ENCODE results near the gene RCAN2.

Gene RCAN2

DNA sequence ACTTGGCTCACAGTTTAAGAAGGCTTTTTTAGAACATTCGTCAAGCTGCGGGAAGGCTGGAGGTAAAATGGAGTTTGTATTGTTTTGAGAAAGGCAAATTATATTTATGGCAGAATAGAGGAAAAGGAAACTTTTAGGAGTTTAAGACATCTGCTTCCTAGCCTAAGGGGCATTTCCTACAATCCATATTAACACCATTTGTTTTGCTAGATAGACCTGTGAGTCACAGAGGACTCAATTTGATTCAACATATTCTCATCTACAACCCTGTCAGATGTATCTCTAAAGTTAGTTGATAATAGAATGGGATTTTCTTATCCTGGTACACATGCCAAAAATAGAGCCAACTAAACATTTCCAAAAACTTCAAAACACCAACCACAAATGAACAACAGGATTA, 35.0 kb downstream of the RCAN2 start:
- TF ChIP-seq, protein P1, sequence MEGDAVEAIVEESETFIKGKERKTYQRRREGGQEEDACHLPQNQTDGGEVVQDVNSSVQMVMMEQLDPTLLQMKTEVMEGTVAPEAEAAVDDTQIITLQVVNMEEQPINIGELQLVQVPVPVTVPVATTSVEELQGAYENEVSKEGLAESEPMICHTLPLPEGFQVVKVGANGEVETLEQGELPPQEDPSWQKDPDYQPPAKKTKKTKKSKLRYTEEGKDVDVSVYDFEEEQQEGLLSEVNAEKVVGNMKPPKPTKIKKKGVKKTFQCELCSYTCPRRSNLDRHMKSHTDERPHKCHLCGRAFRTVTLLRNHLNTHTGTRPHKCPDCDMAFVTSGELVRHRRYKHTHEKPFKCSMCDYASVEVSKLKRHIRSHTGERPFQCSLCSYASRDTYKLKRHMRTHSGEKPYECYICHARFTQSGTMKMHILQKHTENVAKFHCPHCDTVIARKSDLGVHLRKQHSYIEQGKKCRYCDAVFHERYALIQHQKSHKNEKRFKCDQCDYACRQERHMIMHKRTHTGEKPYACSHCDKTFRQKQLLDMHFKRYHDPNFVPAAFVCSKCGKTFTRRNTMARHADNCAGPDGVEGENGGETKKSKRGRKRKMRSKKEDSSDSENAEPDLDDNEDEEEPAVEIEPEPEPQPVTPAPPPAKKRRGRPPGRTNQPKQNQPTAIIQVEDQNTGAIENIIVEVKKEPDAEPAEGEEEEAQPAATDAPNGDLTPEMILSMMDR (IDR thresholded peaks at IDR 0.05; ENCODE audit: control insufficient read depth, extremely low read depth, insufficient read depth), result no peak
- no peak for DNase-seq (ENCODE audit: low read depth)
- H3K4me3 ChIP-seq (ENCODE audit: low read depth, low read length), result no peak overlapping the region

DNA sequence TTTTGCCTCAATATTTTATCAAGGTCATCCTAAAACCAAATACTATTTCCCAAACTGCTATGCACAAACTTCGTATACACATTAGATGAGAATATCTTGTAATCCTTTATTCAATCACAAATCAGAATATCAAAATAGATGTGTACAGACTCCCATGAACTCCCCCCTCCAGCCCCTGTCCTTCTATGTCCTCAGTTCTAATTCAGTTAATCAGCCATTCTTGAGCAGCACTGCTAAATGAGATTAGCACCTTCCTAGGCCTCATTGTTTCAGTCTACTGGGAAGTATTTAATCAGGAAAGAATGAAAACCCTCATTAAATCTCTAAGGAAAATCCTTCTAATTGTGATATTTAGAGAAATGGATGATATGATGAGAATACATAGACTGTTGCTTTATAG, 36.6 kb downstream of the RCAN2 start:
- DNase-seq (ENCODE audit: low read depth), result no peak
- TF ChIP-seq, protein P1 (IDR thresholded peaks at IDR 0.05; ENCODE audit: control insufficient read depth, extremely low read depth, insufficient read depth), result no peak
- no peak overlapping the region for H3K4me3 ChIP-seq (ENCODE audit: low read depth, low read length)

DNA sequence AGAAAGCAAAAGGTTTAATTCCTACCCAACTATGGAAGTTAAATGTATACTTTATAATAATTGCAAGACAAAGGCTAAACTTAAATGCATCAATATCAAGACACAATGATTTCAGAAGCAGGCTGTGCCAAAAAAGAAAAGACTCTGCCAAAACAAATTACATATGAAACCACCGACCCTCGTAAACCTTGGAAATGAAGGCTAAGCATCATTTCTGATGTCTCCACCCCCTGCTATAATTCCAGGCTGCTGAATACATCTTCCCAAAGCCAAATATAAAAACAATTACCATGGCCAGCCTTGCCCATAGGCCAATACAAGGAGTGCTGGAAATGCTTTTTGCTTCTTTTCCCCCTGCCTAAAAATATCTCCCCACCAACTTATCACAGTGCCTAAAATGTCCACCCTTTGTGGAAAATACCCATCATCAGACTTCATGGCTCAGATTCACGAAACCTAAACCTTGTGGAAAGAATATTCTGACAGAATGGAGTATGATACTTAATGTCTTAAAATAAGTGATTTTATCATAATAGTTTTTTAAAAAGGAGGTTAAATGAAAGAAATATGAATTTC, 37.4 kb downstream of the RCAN2 start:
- peak; percentile 28 for DNase-seq (ENCODE audit: low read depth)
- TF ChIP-seq, protein P1 (IDR thresholded peaks at IDR 0.05; ENCODE audit: control insufficient read depth, extremely low read depth, insufficient read depth), result no peak
- no peak overlapping the region for H3K4me3 ChIP-seq (ENCODE audit: low read depth, low read length)

DNA sequence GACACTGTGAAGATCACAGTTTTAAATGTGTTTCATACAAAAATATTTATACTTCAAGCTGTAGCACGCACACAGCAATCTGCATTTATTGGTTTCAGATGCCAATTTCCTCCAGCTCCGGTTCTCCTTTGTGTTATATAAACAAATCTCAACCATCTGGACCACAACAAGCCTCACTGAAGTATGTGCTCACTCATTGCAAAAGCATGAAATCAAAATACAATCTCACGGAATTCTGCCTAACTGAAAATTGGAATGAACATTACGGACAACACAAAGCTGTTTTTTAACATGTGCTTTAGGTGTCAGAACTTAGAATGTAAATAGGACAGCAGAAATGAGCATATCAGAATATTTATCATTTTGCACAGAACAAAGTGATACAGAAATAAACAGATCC, 38.0 kb downstream of the RCAN2 start:
- peak; percentile 35 for DNase-seq (ENCODE audit: low read depth)
- TF ChIP-seq, protein P1 (IDR thresholded peaks at IDR 0.05; ENCODE audit: control insufficient read depth, extremely low read depth, insufficient read depth), result no peak
- H3K4me3 ChIP-seq (ENCODE audit: low read depth, low read length), result no peak overlapping the region

DNA sequence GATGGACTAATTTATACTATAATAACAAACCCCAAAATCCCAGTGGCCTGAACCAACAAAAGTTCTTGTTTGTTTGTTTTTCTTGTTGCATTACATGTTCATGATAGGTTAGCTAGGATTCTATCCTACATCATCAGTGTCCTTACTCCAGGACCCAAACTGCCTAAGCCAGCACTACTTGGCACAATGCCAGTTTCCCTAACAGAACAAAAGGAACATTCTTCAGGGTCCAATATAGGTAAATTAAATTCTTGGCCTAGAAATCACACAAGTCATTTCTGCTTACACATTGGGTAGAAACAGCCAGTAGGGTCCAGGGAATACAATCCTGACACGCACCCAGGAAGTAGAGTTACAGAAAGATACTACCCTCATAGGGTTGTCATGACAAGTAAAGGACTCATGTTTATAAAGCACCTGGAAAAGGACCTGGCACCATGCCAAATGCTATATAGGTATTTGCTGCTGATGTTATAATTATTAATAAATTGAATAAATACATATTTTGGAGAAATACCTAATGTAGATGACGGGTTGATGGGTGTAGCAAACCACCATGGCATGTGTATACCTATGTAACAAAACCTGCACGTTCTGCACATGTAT, 38.8 kb downstream of the RCAN2 start:
- DNase-seq (ENCODE audit: low read depth), result no peak
- H3K4me3 ChIP-seq (ENCODE audit: low read depth, low read length), result no peak overlapping the region
- TF ChIP-seq, protein P1 (IDR thresholded peaks at IDR 0.05; ENCODE audit: control insufficient read depth, extremely low read depth, insufficient read depth), result no peak

DNA sequence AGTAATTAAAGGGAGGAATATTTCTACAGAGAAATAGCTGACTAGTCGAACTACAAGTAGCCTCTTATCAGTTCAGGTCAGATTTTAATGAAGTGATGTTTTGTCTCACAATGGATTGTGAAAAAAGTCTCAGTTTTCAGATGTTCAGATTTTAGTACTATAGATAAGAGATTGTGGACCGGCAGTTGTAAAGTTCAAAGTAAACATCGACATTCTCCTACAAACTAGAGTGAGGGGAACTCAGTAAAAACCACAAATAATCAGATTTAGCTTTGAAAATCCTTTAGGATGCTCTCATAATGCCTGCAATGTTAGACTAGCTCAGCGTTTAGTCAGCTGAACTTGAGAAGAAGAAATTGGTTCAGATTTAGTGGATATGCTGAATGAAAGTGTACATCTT, 39.9 kb downstream of the RCAN2 start:
- no peak overlapping the region for H3K4me3 ChIP-seq (ENCODE audit: low read depth, low read length)
- TF ChIP-seq, protein P1 (IDR thresholded peaks at IDR 0.05; ENCODE audit: control insufficient read depth, extremely low read depth, insufficient read depth), result no peak
- no peak for DNase-seq (ENCODE audit: low read depth)
